Fibroblast of skin of right biceps (primary cell): ENCODE data around the gene ROR1.

Experiments used
- DNase-seq: peaks from one replicate; pipeline ENCODE4 v3.0.0-alpha.2; 2013

The ROR1 gene

GRCh38 chr1:63773815-63774616 is at the start of gene ROR1:
Gene ROR1, plus strand, starts transcription at chr1:63774017.
- peak; percentile 84 for DNase-seq

- DNase-seq: no peak
These were observed 49.4 kb upstream of the ROR1 start for GRCh38 chr1:63724375-63724899.

GRCh38 chr1:63728611-63729226 is 45.1 kb upstream of the ROR1 start:
- no peak for DNase-seq

GRCh38 chr1:63729227-63729620 is 44.6 kb upstream of the ROR1 start:
- DNase-seq: no peak

- no peak for DNase-seq
These were observed 43.6 kb upstream of the ROR1 start for GRCh38 chr1:63730211-63730610.

GRCh38 chr1:63731117-63732043 is 42.4 kb upstream of the ROR1 start:
- DNase-seq: peak; percentile 93

GRCh38 chr1:63732666-63733065 is 41.2 kb upstream of the ROR1 start:
- DNase-seq: no peak

- no peak for DNase-seq
These were observed 35.0 kb upstream of the ROR1 start for GRCh38 chr1:63738772-63739171.

- no peak for DNase-seq
These were observed 34.4 kb upstream of the ROR1 start for GRCh38 chr1:63739452-63739851.

- DNase-seq: no peak
These were observed 33.4 kb upstream of the ROR1 start for GRCh38 chr1:63740432-63740831.

- no peak for DNase-seq
These were observed 31.3 kb upstream of the ROR1 start for GRCh38 chr1:63742526-63742925.

GRCh38 chr1:63743781-63744180 is 30.0 kb upstream of the ROR1 start:
- DNase-seq: no peak

GRCh38 chr1:63746129-63746864 is 27.5 kb upstream of the ROR1 start:
- DNase-seq: peak; percentile 91

- peak; percentile 14 for DNase-seq
These were observed 26.4 kb upstream of the ROR1 start for GRCh38 chr1:63747445-63747844.

- DNase-seq: no peak
These were observed 25.7 kb upstream of the ROR1 start for GRCh38 chr1:63748046-63748580.

GRCh38 chr1:63748641-63749040 is 25.2 kb upstream of the ROR1 start:
- DNase-seq: peak; percentile 14

GRCh38 chr1:63750721-63751120 is 23.1 kb upstream of the ROR1 start:
- DNase-seq: no peak

GRCh38 chr1:63752176-63752575 is 21.6 kb upstream of the ROR1 start:
- no peak for DNase-seq

GRCh38 chr1:63753591-63753990 is 20.2 kb upstream of the ROR1 start:
- DNase-seq: no peak

- DNase-seq: no peak
These were observed 17.0 kb upstream of the ROR1 start for GRCh38 chr1:63756839-63757238.

GRCh38 chr1:63757334-63757733 is 16.5 kb upstream of the ROR1 start:
- DNase-seq: no peak

GRCh38 chr1:63758791-63759190 is 15.0 kb upstream of the ROR1 start:
- DNase-seq: no peak
